HepG2 (cell line): Measurements from ENCODE around the gene CMIP. TPM values are rescaled to one million over a fixed set of nuclear protein-coding genes. Genes with fewer than 3 reads are reported as not detected.

ENCODE experiments used
- ATAC-seq: fragments of 200-7000 bp; cut with Tn5 transposase; 3 replicates; pipeline ENCODE4 v1.9.1; 2020; ENCODE audit warnings: mild to moderate bottlenecking, moderate library complexity
- BruUV-seq: library from RNA; stranded (reverse); fragments of 400-500 nt; replicated peaks from 2 replicates; lab custom pipeline; 2021; lab: Mats Ljungman, UMichigan
- CTCF ChIA-PET: fragments of 300-600 bp; formaldehyde crosslinking; extraction: SDS; loops from one replicate; lab custom pipeline; 2021; ENCODE audit warnings: low total read pairs, inconsistent platforms, low intra/inter-chr PET ratio; lab: Yijun Ruan, JAX
- POLR2A ChIA-PET: fragments of 350-600 bp; sonication (Branson Sonifier 250); formaldehyde crosslinking; loops from one replicate; lab custom pipeline; 2020; ENCODE audit warnings: antibody characterized with exemption, inconsistent platforms; lab: Yijun Ruan, JAX
- DNase-seq: peaks from one replicate; pipeline ENCODE4 v3.0.0-alpha.2; 2015; ENCODE audit warnings: low spot score
- FAIRE-seq: peaks from 3 replicates; lab custom pipeline; 2011; peaks lifted over from hg19 to GRCh38; lab: Jason Lieb, UNC
- H2AFZ ChIP-seq: one replicate; pipeline ENCODE4 v1.6.1; 2011; ENCODE audit warnings: low read length, inconsistent platforms
- H3K27ac ChIP-seq: fragments of 300-600 bp; 3 replicates; pipeline ENCODE4 v1.8.0; 2011; ENCODE audit warnings: mixed run types, mild to moderate bottlenecking, mixed read lengths, low read length, inconsistent platforms; ENCODE audit not compliant: insufficient read depth; ENCODE audit errors: extremely low read length
- H3K27me3 ChIP-seq, 2 experiments: fragments of 200-600 bp in 1 of 2; 2 replicates in 1 of 2; 3 replicates in 1 of 2; pipeline versions ENCODE4 v1.6.0 to v1.8.0; 2011; ENCODE audit warnings: low read length in 2 of 2, mild to moderate bottlenecking in 2 of 2, moderate library complexity in 2 of 2, inconsistent platforms in 1 of 2; ENCODE audit not compliant: insufficient read depth in 2 of 2, control insufficient read depth in 1 of 2
- H3K36me3 ChIP-seq, 2 experiments: fragments of 200-600 bp in 1 of 2; replicated peaks in 1 of 2; 2 replicates in 1 of 2; 3 replicates in 1 of 2; pipeline versions ENCODE4 v1.5.1 to v1.8.0; 2011; ENCODE audit warnings: low read length in 2 of 2, inconsistent platforms in 1 of 2; ENCODE audit not compliant: insufficient read depth in 2 of 2, control insufficient read depth in 1 of 2
- H3K4me1 ChIP-seq: 2 replicates; pipeline ENCODE4 v1.5.1; 2012; ENCODE audit warnings: low read length, inconsistent platforms; ENCODE audit not compliant: insufficient read depth
- H3K4me2 ChIP-seq: 2 replicates; pipeline ENCODE4 v1.6.0; 2011; ENCODE audit warnings: low read depth, low read length, inconsistent platforms
- H3K4me3 ChIP-seq, 3 experiments: fragments of 200-600 bp in 1 of 3; sonication (generic), shearing (Covaris generic) in 1 of 3; replicated peaks in 1 of 3; 2 replicates each; pipeline ENCODE4 v1.5.1; 2011 to 2016; ENCODE audit warnings: low read length in 3 of 3, inconsistent platforms in 2 of 3, low read depth in 2 of 3, mild to moderate bottlenecking in 2 of 3, control low read depth in 1 of 3, mixed read lengths in 1 of 3; ENCODE audit not compliant: insufficient read depth in 1 of 3
- H3K79me2 ChIP-seq: one replicate; pipeline ENCODE4 v1.6.1; 2011; ENCODE audit warnings: low read length, inconsistent platforms; ENCODE audit not compliant: insufficient read depth
- H3K9ac ChIP-seq: 2 replicates; pipeline ENCODE4 v1.6.0; 2011; ENCODE audit warnings: mild to moderate bottlenecking, low read depth, low read length, inconsistent platforms; ENCODE audit not compliant: insufficient read depth
- H3K9me3 ChIP-seq: 2 replicates; pipeline ENCODE4 v1.5.1; 2012; ENCODE audit warnings: mild to moderate bottlenecking, low read length
- H4K20me1 ChIP-seq: 2 replicates; pipeline ENCODE4 v1.6.0; 2011; ENCODE audit warnings: inconsistent platforms, mild to moderate bottlenecking, low read length, moderate library complexity; ENCODE audit not compliant: insufficient read depth
- BCLAF1 ChIP-seq: fragments of 450-650 bp; IDR thresholded peaks from 2 replicates; pipeline ENCODE4 v1.6.1; 2017; ENCODE audit warnings: mild to moderate bottlenecking
- HNF1B ChIP-seq: sonication (generic); formaldehyde crosslinking; IDR thresholded peaks from 2 replicates; pipeline ENCODE4 v1.5.1; 2020; ENCODE audit warnings: mild to moderate bottlenecking, moderate library complexity, missing genetic modification reagents
- NPAS2 ChIP-seq: sonication (generic); formaldehyde crosslinking; IDR thresholded peaks from 2 replicates; pipeline ENCODE4 v1.8.0; 2022; ENCODE audit warnings: mild to moderate bottlenecking, missing genetic modification reagents, borderline replicate concordance
- RBM22 ChIP-seq: fragments of 200-400 bp; formaldehyde crosslinking; optimal IDR thresholded peaks from 2 replicates; pipeline ENCODE3; 2017; ENCODE audit warnings: mild to moderate bottlenecking, low read length, moderate library complexity
- ZBTB21 ChIP-seq: sonication (generic); formaldehyde crosslinking; IDR thresholded peaks from 2 replicates; pipeline ENCODE4 v1.4.0; 2020; ENCODE audit warnings: missing genetic modification reagents
- ZBTB25 ChIP-seq: IDR thresholded peaks from 2 replicates; pipeline ENCODE4 v1.6.1; 2018; ENCODE audit warnings: missing genetic modification reagents
- ZBTB8A ChIP-seq: sonication (generic); formaldehyde crosslinking; IDR thresholded peaks from 2 replicates; pipeline ENCODE4 v1.4.0; 2020; ENCODE audit warnings: mild to moderate bottlenecking, low read depth, missing genetic modification reagents, borderline replicate concordance
- ZNF513 ChIP-seq: sonication (generic); formaldehyde crosslinking; conservative IDR thresholded peaks from 2 replicates; pipeline ENCODE4 v1.5.0; 2020; ENCODE audit warnings: missing genetic modification reagents
- ZNF672 ChIP-seq: sonication (generic); formaldehyde crosslinking; IDR thresholded peaks from 2 replicates; pipeline ENCODE4 v1.8.1; 2022; ENCODE audit warnings: missing genetic modification reagents
- ZNF775 ChIP-seq: sonication (generic); formaldehyde crosslinking; IDR thresholded peaks from 2 replicates; pipeline ENCODE4 v1.4.0; 2020; ENCODE audit warnings: missing genetic modification reagents, mild to moderate bottlenecking, moderate library complexity, borderline replicate concordance
- ZNF782 ChIP-seq: sonication (generic); formaldehyde crosslinking; IDR thresholded peaks from 2 replicates; pipeline ENCODE4 v1.4.0; 2020; ENCODE audit warnings: missing genetic modification reagents, mild to moderate bottlenecking, borderline replicate concordance
- WGBS: methylation state at CpG from one replicate; pipeline ENCODE4 v1.1.6; 2017; ENCODE audit warnings: low lambda C conversion rate; 5-methylcytosine and 5-hydroxymethylcytosine counted together
- in situ Hi-C: cut with HindIII; loops from 2 replicates; pipeline ENCODE4 v1.10.0; 2017; ENCODE audit warnings: low pct_unique_long_range_greater_than_20kb; ENCODE audit not compliant: extremely low pct_ligation_motif_present
- intact Hi-C: fragments of 100-400 bp; cut with micrococcal nuclease; formaldehyde crosslinking; loops from one replicate; pipeline ENCODE4 v1.10.0; 2022; ENCODE audit not compliant: unreplicated experiment
- polyA plus RNA-seq, 8 experiments: library from polyadenylated mRNA; depleted of rRNA in 3 of 8; stranded (reverse) in 7 of 8; unstranded in 1 of 8; fragments of >200 nt; fragmentation: Illumina TruSeq in 4 of 8; extraction: Trizol in 4 of 8; gene quantifications; 2 replicates each; pipeline versions ENCODE4 v1.2.1 to v1.2.3, GENCODE V29; 2011 to 2016; ENCODE audit warnings: low read depth in 4 of 8, missing spikeins in 1 of 8, mixed read lengths in 1 of 8; ENCODE audit not compliant: insufficient read depth in 1 of 8
- total RNA-seq, 5 experiments: library from RNA; depleted of rRNA; stranded (reverse); fragments of >200 nt; fragmentation: Illumina TruSeq; extraction: Trizol; gene quantifications; 2 replicates each; pipeline ENCODE4 v1.2.3, GENCODE V29; 2016; ENCODE audit warnings: low read depth in 1 of 5

CMIP gene
- total and polyA plus RNA-seq, 2 of the 13 experiments (the other 11 are each of a cell fraction or from before 2014, with no cell fraction given), result 10.9 to 18.1 TPM

- ChIA-PET POLR2A (no interaction called here), CTCF (no interaction called here)
- Histone ChIP-seq H3K4me3 (no peak overlapping the region), H3K79me2 (peaks cover 30% of the 10 kb centered on the region), H3K4me1 (peaks cover 64% of the 10 kb centered on the region), H4K20me1 (peaks cover 78% of the 10 kb centered on the region), H3K9ac (no peak overlapping the region), H3K27ac (peak overlapping the region; percentile 27), H2AFZ (no peak overlapping the region), H3K27me3 (no peaks in the 10 kb centered on the region), H3K36me3 (peaks cover 6 to 21% of the 10 kb centered on the region in 2 experiments; a peak in 4 of 5 replicates), H3K4me2 (peak overlapping the region; percentile 4; the same call in 1 of the 2 replicates), H3K9me3 (no peaks in the 10 kb centered on the region)
- intact Hi-C loops (no loop called here), in situ Hi-C loops (no loop called here)
- 55% methylated on average over 8 of the region's 8 CpGs for WGBS
- ATAC-seq (peak; percentile 74), DNase-seq (no peak), FAIRE-seq (peak; percentile 46)
- BruUV-seq, result no TSS peak
- TF ChIP-seq BCLAF1 (no peak), RBM22 (no peak), ZNF672 (CRISPR knock-in tag) (no peak), ZNF782 (no peak), HNF1B (CRISPR knock-in tag) (0 out of 2 replicates have a peak, but pooled peaks have one; percentile 44), ZBTB8A (CRISPR knock-in tag) (no peak), NPAS2 (CRISPR knock-in tag) (no peak), ZNF513 (no peak), ZBTB25 (CRISPR knock-in tag) (no peak), ZNF775 (no peak), ZBTB21 (CRISPR knock-in tag) (no peak)
Measured at GRCh38 chr16:81633680-81634379, 189.2 kb downstream of the CMIP start.
